HepG2 (cell line): Measurements from ENCODE around the gene RASGRP1. TPM values are rescaled to one million over a fixed set of nuclear protein-coding genes. Genes with fewer than 3 reads are reported as not detected.

Experiments
- ATAC-seq: fragments of 200-7000 bp; cut with Tn5 transposase; 3 replicates; pipeline ENCODE4 v1.9.1; 2020; ENCODE audit warnings: mild to moderate bottlenecking, moderate library complexity
- BruUV-seq: library from RNA; stranded (reverse); fragments of 400-500 nt; replicated peaks from 2 replicates; lab custom pipeline; 2021; lab: Mats Ljungman, UMichigan
- CTCF ChIA-PET: fragments of 300-600 bp; formaldehyde crosslinking; extraction: SDS; loops from one replicate; lab custom pipeline; 2021; ENCODE audit warnings: low total read pairs, inconsistent platforms, low intra/inter-chr PET ratio; lab: Yijun Ruan, JAX
- POLR2A ChIA-PET: fragments of 350-600 bp; sonication (Branson Sonifier 250); formaldehyde crosslinking; loops from one replicate; lab custom pipeline; 2020; ENCODE audit warnings: antibody characterized with exemption, inconsistent platforms; lab: Yijun Ruan, JAX
- DNase-seq: peaks from one replicate; pipeline ENCODE4 v3.0.0-alpha.2; 2015; ENCODE audit warnings: low spot score
- FAIRE-seq: peaks from 3 replicates; lab custom pipeline; 2011; peaks lifted over from hg19 to GRCh38; lab: Jason Lieb, UNC
- H2AFZ ChIP-seq: one replicate; pipeline ENCODE4 v1.6.1; 2011; ENCODE audit warnings: low read length, inconsistent platforms
- H3K27ac ChIP-seq: fragments of 300-600 bp; 3 replicates; pipeline ENCODE4 v1.8.0; 2011; ENCODE audit warnings: mixed run types, mild to moderate bottlenecking, mixed read lengths, low read length, inconsistent platforms; ENCODE audit not compliant: insufficient read depth; ENCODE audit errors: extremely low read length
- H3K27me3 ChIP-seq, 2 experiments: fragments of 200-600 bp in 1 of 2; 2 replicates in 1 of 2; 3 replicates in 1 of 2; pipeline versions ENCODE4 v1.6.0 to v1.8.0; 2011; ENCODE audit warnings: low read length in 2 of 2, mild to moderate bottlenecking in 2 of 2, moderate library complexity in 2 of 2, inconsistent platforms in 1 of 2; ENCODE audit not compliant: insufficient read depth in 2 of 2, control insufficient read depth in 1 of 2
- H3K36me3 ChIP-seq, 2 experiments: fragments of 200-600 bp in 1 of 2; replicated peaks in 1 of 2; 2 replicates in 1 of 2; 3 replicates in 1 of 2; pipeline versions ENCODE4 v1.5.1 to v1.8.0; 2011; ENCODE audit warnings: low read length in 2 of 2, inconsistent platforms in 1 of 2; ENCODE audit not compliant: insufficient read depth in 2 of 2, control insufficient read depth in 1 of 2
- H3K4me1 ChIP-seq: 2 replicates; pipeline ENCODE4 v1.5.1; 2012; ENCODE audit warnings: low read length, inconsistent platforms; ENCODE audit not compliant: insufficient read depth
- H3K4me2 ChIP-seq: 2 replicates; pipeline ENCODE4 v1.6.0; 2011; ENCODE audit warnings: low read depth, low read length, inconsistent platforms
- H3K4me3 ChIP-seq, 3 experiments: fragments of 200-600 bp in 1 of 3; sonication (generic), shearing (Covaris generic) in 1 of 3; replicated peaks in 1 of 3; 2 replicates each; pipeline ENCODE4 v1.5.1; 2011 to 2016; ENCODE audit warnings: low read length in 3 of 3, inconsistent platforms in 2 of 3, low read depth in 2 of 3, mild to moderate bottlenecking in 2 of 3, control low read depth in 1 of 3, mixed read lengths in 1 of 3; ENCODE audit not compliant: insufficient read depth in 1 of 3
- H3K79me2 ChIP-seq: one replicate; pipeline ENCODE4 v1.6.1; 2011; ENCODE audit warnings: low read length, inconsistent platforms; ENCODE audit not compliant: insufficient read depth
- H3K9ac ChIP-seq: 2 replicates; pipeline ENCODE4 v1.6.0; 2011; ENCODE audit warnings: mild to moderate bottlenecking, low read depth, low read length, inconsistent platforms; ENCODE audit not compliant: insufficient read depth
- H3K9me3 ChIP-seq: 2 replicates; pipeline ENCODE4 v1.5.1; 2012; ENCODE audit warnings: mild to moderate bottlenecking, low read length
- H4K20me1 ChIP-seq: 2 replicates; pipeline ENCODE4 v1.6.0; 2011; ENCODE audit warnings: inconsistent platforms, mild to moderate bottlenecking, low read length, moderate library complexity; ENCODE audit not compliant: insufficient read depth
- ARNT2 ChIP-seq: sonication (generic); formaldehyde crosslinking; IDR thresholded peaks from 2 replicates; pipeline ENCODE4 v1.8.0; 2022; ENCODE audit warnings: mild to moderate bottlenecking, low read depth, missing genetic modification reagents, moderate library complexity
- DR1 ChIP-seq: sonication (generic); formaldehyde crosslinking; IDR thresholded peaks from 2 replicates; pipeline ENCODE4 v1.8.0; 2021; ENCODE audit warnings: mild to moderate bottlenecking, missing genetic modification reagents, inconsistent platforms
- TMF1 ChIP-seq: sonication (generic); formaldehyde crosslinking; IDR thresholded peaks from 2 replicates; pipeline ENCODE4 v1.8.1; 2022; ENCODE audit warnings: low read depth, missing genetic modification reagents
- ZNF10 ChIP-seq: sonication (generic); formaldehyde crosslinking; IDR thresholded peaks from 2 replicates; pipeline ENCODE4 v1.4.0; 2020; ENCODE audit warnings: mild to moderate bottlenecking, low read depth, missing genetic modification reagents, borderline replicate concordance
- ZSCAN30 ChIP-seq: sonication (generic); formaldehyde crosslinking; IDR thresholded peaks from 2 replicates; pipeline ENCODE4 v1.5.0; 2020; ENCODE audit warnings: mild to moderate bottlenecking, missing genetic modification reagents
- WGBS: methylation state at CpG from one replicate; pipeline ENCODE4 v1.1.6; 2017; ENCODE audit warnings: low lambda C conversion rate; 5-methylcytosine and 5-hydroxymethylcytosine counted together
- in situ Hi-C: cut with HindIII; loops from 2 replicates; pipeline ENCODE4 v1.10.0; 2017; ENCODE audit warnings: low pct_unique_long_range_greater_than_20kb; ENCODE audit not compliant: extremely low pct_ligation_motif_present
- intact Hi-C: fragments of 100-400 bp; cut with micrococcal nuclease; formaldehyde crosslinking; loops from one replicate; pipeline ENCODE4 v1.10.0; 2022; ENCODE audit not compliant: unreplicated experiment
- polyA plus RNA-seq, 8 experiments: library from polyadenylated mRNA; depleted of rRNA in 3 of 8; stranded (reverse) in 7 of 8; unstranded in 1 of 8; fragments of >200 nt; fragmentation: Illumina TruSeq in 4 of 8; extraction: Trizol in 4 of 8; gene quantifications; 2 replicates each; pipeline versions ENCODE4 v1.2.1 to v1.2.3, GENCODE V29; 2011 to 2016; ENCODE audit warnings: low read depth in 4 of 8, missing spikeins in 1 of 8, mixed read lengths in 1 of 8; ENCODE audit not compliant: insufficient read depth in 1 of 8
- total RNA-seq, 5 experiments: library from RNA; depleted of rRNA; stranded (reverse); fragments of >200 nt; fragmentation: Illumina TruSeq; extraction: Trizol; gene quantifications; 2 replicates each; pipeline ENCODE4 v1.2.3, GENCODE V29; 2016; ENCODE audit warnings: low read depth in 1 of 5
- TF ChIP-seq, protein P1 (sequence below), 2 experiments: sonication (generic) in 1 of 2; formaldehyde crosslinking in 1 of 2; IDR thresholded peaks; 2 replicates each; pipeline versions ENCODE4 v1.4.0 to v1.6.1; 2016 to 2020; ENCODE audit warnings: borderline replicate concordance in 1 of 2, low read depth in 1 of 2, mild to moderate bottlenecking in 1 of 2, missing genetic modification reagents in 1 of 2
- TF ChIP-seq, protein P2 (sequence below): sonication (generic); formaldehyde crosslinking; IDR thresholded peaks from 2 replicates; pipeline ENCODE4 v1.9.0; 2021; ENCODE audit warnings: missing genetic modification reagents, borderline replicate concordance
- TF ChIP-seq, protein P3 (sequence below): sonication (generic); formaldehyde crosslinking; IDR thresholded peaks from 2 replicates; pipeline ENCODE4 v1.4.0; 2020; ENCODE audit warnings: low read depth, mild to moderate bottlenecking, missing genetic modification reagents

Gene RASGRP1
- total and polyA plus RNA-seq, 2 of the 13 experiments (the other 11 are each of a cell fraction or from before 2014, with no cell fraction given): 0.07 TPM; not detected in 1

DNA sequence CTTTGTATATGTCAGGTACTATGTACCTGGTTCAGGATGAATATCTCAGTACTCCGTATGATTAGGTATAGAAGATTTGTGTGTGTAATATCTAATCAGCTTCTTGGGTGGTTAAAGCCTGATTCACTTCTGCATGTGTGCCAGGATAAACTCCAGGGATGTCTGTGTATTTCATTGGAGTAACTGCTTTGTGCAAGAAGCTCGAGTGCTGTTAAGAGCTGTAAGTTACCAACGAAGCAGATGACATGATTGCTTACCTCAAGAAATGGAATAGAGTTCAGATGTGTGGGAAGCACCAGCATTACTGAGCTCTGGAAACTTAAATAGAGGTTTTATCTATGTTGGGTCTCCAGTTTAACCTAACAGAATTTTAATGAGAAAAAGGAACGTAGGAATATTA lies 87.0 kb downstream of the RASGRP1 start:
- in situ Hi-C loops: loop anchor here (10.0 kb wide), 1 partner anchor 207 kb away; no protein-coding TSS in a partner anchor

More for the DNA sequence above, 87.0 kb downstream of the RASGRP1 start:
- Histone ChIP-seq H3K27me3 (no peaks in the 10 kb centered on the region), H2AFZ (no peak overlapping the region), H3K4me3 (no peak overlapping the region), H3K36me3 (peaks cover 5 to 27% of the 10 kb centered on the region in 2 experiments), H3K79me2 (no peaks in the 10 kb centered on the region), H3K4me2 (no peak overlapping the region), H4K20me1 (no peaks in the 10 kb centered on the region), H3K4me1 (no peaks in the 10 kb centered on the region), H3K9me3 (no peaks in the 10 kb centered on the region), H3K9ac (no peak overlapping the region), H3K27ac (no peak overlapping the region)
- intact Hi-C loops: loop anchor here (10.0 kb wide), 1 partner anchor 87 kb away; the partner anchor contains the start of gene RASGRP1
- FAIRE-seq: no peak
- ChIA-PET POLR2A (no interaction called here), CTCF (no interaction called here)
- no TSS peak for BruUV-seq
- DNase-seq: no peak
- ATAC-seq: no peak
- 99% methylated on average over 4 of the region's 4 CpGs for WGBS
- no peak for TF ChIP-seq ZSCAN30 (CRISPR knock-in tag)
- TF ChIP-seq DR1 (CRISPR knock-in tag): no peak
- TF ChIP-seq, protein P1, sequence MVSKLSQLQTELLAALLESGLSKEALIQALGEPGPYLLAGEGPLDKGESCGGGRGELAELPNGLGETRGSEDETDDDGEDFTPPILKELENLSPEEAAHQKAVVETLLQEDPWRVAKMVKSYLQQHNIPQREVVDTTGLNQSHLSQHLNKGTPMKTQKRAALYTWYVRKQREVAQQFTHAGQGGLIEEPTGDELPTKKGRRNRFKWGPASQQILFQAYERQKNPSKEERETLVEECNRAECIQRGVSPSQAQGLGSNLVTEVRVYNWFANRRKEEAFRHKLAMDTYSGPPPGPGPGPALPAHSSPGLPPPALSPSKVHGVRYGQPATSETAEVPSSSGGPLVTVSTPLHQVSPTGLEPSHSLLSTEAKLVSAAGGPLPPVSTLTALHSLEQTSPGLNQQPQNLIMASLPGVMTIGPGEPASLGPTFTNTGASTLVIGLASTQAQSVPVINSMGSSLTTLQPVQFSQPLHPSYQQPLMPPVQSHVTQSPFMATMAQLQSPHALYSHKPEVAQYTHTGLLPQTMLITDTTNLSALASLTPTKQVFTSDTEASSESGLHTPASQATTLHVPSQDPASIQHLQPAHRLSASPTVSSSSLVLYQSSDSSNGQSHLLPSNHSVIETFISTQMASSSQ (IDR thresholded peaks at IDR 0.05; ENCODE audit: low read depth): no peak
- TF ChIP-seq, protein P1 (CRISPR knock-in tag; IDR thresholded peaks at IDR 0.05; ENCODE audit: borderline replicate concordance): no peak
- TF ChIP-seq, protein P2, sequence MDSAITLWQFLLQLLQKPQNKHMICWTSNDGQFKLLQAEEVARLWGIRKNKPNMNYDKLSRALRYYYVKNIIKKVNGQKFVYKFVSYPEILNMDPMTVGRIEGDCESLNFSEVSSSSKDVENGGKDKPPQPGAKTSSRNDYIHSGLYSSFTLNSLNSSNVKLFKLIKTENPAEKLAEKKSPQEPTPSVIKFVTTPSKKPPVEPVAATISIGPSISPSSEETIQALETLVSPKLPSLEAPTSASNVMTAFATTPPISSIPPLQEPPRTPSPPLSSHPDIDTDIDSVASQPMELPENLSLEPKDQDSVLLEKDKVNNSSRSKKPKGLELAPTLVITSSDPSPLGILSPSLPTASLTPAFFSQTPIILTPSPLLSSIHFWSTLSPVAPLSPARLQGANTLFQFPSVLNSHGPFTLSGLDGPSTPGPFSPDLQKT (CRISPR knock-in tag): no peak
- TF ChIP-seq ZNF10 (CRISPR knock-in tag): no peak
- no peak for TF ChIP-seq ARNT2
- TF ChIP-seq, protein P3, sequence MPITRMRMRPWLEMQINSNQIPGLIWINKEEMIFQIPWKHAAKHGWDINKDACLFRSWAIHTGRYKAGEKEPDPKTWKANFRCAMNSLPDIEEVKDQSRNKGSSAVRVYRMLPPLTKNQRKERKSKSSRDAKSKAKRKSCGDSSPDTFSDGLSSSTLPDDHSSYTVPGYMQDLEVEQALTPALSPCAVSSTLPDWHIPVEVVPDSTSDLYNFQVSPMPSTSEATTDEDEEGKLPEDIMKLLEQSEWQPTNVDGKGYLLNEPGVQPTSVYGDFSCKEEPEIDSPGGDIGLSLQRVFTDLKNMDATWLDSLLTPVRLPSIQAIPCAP (CRISPR knock-in tag): no peak
- no peak for TF ChIP-seq TMF1 (CRISPR knock-in tag)
